GM21447 (cell line): ENCODE data around the gene FAM131A.

Source experiments
- ATAC-seq: cut with Tn5 transposase; IDR thresholded peaks from one replicate; pipeline ENCODE4 v1.9.1; 2021; ENCODE audit not compliant: unreplicated experiment

Gene FAM131A

DNA sequence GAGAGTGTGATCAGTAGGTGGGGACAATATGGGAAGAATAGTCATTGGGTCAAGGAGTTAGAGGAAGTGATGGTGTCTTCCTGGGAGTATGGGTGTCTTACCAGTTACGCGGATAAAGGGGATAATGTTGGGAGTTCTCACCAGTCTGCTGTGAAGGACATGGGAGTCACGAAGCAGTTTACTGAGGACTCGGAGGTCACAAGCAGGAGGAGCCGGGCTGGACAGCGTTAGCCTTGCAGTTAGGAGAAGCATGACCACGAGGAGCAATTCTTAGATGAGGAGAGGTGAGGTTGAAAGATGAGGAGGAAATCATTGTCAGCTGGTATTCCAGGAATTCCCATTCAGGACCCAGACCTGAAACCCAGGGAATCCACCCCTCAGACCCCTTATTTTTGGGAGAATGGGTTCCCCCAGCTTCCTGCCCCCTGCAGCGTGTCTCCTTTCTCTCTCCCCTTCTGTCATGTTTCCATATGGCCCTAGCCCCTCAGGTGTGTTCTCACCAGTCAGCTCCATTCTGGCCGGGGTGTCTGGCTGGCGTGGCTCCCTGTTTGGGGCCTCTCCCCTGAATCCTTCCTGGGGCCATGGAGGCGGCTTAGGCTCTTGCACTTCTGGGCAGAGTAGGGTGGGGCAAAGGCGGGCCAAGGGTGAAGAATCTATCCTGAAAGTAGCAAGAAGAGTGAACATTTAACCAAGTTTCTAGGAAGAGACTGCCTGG lies 38.5 kb downstream of the FAM131A start:
- no peak for ATAC-seq

DNA sequence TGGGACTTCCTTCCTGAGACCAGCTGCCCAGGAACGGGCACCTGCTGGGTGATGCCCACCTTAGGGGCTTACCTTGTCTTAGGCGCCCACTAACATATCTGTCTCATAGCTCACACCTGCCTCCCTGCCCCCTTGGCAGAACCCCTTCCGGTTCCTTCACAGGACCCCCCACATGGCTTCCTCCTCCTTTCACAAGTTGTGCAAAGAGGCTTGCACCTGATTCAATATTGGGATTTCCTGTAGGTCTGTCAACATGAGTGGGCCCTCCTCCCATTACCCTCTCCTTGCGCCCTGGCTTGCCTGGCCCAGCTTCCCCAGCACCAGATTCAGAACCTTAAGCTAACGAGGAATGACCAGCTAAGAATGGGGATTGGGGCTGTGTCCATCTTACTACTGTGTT lies 40.0 kb downstream of the FAM131A start:
- no peak for ATAC-seq

DNA sequence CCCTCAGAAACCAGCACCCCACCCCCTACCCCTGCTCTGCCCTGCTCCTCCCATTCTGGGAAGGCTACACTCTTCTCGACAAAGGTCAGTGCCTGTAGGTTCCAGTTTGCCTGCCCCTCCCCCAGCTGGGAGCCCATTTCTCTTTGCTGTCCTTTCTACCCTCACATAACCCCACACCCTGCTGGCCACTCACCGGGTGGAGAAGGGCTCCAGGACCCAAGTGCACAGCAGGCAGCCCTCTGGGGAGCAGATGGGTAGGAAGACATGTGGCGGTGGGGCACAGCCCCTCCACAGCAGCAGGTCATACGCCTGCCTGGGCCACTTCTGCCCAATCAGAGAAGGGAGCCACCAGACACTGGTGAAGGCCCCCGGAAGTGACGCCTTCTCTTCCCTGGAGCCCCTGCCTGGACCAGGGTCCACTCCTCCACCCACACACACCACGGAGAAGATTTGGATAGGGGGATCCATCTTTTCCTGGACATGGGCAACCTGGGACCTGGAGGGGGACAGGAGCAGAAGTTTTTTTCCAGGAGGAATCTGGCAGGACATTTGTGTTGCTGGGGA lies 40.6 kb downstream of the FAM131A start, which contains the start of gene THPO:
TSS of gene THPO (minus strand) at position 326 of the 564 bp plus-strand sequence. CDS start 1,948 bp downstream, outside the sequence.
- no peak for ATAC-seq

DNA sequence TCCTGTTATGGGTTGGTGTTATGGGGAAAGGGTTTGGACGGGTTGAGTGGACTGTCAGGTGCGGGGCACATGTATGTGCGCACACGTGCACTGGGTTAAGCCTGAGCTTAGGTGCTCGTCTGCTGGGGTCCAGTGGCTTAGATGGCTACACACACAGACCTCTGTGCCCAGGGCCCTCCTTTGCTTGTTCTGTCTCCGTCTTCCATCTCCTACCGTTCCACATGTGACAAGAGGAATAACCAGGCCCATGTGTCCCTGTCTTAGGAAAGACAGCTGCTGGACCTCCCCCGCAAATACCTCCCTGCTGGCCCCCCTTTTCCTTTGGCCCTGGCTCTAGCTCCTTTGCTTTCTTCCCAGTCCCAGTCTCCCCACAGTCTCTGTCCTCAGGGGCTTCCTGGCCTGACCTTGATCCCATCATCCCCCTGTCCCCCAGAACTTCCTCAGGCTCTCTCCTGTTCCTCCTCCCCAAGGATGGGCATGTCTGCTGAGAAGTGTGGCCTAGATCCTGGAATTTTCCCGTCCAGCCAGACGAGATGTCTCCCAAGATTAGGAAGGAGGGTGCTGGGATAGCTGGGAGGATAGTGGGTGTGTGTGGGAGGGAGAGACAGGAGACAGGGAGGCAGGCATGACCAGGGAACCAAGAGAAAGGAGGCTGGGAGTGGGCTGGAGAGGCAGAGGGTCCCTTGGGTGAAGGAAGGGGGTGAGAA lies 41.4 kb downstream of the FAM131A start:
- ATAC-seq: no peak

DNA sequence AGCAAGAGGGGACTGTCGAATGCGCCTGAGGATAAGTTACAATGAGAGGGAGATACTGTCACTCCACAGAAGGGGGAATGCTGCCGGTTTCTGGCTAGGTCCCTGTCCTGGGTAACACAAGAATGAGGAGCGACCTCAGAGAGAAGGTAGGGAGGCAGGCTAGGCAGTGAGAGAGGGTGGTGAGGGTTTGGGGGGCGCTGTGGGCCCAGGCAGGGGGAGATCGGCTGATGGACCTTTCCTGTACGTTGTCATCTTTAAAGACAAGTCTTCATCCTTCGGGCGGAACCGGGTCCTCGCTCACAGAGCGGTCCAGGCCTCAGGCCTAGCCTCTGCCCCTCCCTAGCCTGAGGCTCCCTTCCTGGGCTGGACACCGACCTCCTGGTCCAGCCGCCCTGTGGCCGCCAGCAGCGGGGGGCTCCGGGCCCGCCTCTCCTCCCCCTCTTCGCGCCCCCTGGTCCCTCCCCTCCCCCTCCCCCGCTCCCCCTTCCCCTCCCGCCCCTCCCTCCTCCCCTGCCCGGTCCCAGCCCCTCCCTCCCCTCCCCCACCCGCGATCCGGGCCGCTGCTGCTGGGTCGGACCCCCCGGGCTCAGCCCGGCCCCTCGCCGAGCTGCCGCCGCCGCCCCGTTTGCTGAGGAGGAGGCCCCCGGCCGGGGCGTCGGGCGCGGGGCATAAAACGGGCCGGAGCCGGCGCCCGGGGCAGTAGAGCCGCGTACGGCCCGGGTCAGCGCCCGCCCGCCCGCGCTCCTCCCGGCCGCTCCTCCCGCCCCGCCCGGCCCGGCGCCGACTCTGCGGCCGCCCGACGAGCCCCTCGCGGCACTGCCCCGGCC lies 42.2 kb downstream of the FAM131A start, which contains the start of gene CHRD:
TSS of gene CHRD (plus strand) at position 697 of the 827 bp plus-strand sequence. CDS start 265 bp downstream, outside the sequence.
- no peak for ATAC-seq

DNA sequence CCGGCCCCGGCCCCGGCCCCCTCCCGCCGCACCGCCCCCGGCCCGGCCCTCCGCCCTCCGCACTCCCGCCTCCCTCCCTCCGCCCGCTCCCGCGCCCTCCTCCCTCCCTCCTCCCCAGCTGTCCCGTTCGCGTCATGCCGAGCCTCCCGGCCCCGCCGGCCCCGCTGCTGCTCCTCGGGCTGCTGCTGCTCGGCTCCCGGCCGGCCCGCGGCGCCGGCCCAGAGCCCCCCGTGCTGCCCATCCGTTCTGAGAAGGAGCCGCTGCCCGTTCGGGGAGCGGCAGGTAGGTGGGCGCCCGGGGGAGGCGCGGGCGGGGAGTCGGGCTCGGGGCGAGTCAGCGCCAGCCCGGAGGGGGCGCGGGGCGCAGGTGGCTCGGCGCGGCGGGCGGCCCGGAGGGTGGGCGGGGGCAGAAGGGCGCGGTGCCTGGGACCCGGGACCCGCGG lies 42.8 kb downstream of the FAM131A start:
- ATAC-seq: no peak

DNA sequence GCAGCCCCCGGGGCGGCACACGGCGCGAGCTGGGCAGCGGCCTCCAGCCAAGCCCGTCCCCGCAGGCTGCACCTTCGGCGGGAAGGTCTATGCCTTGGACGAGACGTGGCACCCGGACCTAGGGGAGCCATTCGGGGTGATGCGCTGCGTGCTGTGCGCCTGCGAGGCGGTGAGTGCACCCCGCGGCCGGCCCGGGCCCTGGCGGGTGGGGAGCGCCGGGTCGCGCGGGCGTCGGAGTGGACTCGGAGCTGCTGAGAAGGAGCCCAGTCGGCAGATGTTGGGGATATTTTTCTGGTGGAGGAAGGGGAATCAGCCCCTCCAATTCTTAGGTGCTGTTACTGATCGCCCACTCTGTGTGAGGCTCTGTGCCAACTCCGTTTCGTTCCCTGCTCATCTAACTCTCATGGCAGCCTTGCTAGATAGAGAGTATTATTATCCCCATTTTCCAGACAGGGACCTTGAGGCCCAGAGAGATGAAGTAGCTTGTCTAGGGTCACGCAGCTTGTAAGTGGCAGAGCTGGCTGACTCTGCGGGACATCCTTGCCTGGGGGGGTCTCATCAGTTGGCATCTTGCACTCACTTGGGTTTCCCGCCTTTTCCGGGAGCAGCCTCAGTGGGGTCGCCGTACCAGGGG lies 43.3 kb downstream of the FAM131A start:
- no peak for ATAC-seq

DNA sequence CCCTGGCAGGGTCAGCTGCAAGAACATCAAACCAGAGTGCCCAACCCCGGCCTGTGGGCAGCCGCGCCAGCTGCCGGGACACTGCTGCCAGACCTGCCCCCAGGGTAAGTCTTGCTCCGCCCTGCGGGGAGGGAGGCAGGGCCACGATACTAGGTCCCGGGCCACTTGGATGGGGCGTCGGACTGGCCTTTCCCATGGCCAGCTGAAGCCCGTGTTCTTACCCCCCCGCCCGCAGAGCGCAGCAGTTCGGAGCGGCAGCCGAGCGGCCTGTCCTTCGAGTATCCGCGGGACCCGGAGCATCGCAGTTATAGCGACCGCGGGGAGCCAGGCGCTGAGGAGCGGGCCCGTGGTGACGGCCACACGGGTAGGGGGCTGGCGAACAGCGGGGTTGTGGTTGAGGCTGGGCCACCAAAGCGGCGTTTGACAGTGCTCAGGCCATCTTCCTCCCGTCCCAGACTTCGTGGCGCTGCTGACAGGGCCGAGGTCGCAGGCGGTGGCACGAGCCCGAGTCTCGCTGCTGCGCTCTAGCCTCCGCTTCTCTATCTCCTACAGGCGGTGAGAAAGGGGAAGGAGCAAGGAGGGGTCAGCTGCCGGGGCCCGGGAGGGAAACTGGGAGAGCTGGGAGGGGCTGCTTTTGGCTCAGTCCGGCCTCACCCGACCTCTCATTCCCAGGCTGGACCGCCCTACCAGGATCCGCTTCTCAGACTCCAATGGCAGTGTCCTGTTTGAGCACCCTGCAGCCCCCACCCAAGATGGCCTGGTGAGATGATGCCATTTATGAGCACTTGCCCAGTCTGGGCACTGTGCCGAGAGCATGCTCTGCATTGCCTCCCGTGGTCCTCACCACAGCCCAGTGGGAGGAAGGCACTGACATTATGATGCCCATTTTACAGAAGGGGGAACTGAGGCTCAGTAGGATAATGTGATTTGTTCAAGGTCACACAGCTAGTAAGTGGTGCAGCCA lies 44.1 kb downstream of the FAM131A start:
- ATAC-seq: no peak

DNA sequence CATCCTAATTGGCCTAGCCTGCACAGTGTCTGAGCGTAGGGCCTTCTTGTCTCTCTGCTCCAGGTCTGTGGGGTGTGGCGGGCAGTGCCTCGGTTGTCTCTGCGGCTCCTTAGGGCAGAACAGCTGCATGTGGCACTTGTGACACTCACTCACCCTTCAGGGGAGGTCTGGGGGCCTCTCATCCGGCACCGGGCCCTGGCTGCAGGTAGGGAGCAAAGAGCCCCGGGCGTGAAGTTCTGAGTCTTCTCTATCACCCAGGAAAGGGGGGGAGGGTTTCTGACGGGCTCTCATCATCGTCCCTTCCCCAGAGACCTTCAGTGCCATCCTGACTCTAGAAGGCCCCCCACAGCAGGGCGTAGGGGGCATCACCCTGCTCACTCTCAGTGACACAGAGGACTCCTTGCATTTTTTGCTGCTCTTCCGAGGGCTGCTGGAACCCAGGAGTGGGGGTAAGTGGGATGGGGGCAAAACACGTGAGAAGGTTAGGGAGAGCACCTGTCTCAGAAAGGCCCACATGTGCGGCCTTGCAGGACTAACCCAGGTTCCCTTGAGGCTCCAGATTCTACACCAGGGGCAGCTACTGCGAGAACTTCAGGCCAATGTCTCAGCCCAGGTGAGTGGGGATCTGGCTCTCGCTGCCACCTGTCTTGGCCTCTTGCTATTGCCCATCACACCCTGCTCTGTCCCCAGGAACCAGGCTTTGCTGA lies 45.1 kb downstream of the FAM131A start:
- ATAC-seq: no peak

DNA sequence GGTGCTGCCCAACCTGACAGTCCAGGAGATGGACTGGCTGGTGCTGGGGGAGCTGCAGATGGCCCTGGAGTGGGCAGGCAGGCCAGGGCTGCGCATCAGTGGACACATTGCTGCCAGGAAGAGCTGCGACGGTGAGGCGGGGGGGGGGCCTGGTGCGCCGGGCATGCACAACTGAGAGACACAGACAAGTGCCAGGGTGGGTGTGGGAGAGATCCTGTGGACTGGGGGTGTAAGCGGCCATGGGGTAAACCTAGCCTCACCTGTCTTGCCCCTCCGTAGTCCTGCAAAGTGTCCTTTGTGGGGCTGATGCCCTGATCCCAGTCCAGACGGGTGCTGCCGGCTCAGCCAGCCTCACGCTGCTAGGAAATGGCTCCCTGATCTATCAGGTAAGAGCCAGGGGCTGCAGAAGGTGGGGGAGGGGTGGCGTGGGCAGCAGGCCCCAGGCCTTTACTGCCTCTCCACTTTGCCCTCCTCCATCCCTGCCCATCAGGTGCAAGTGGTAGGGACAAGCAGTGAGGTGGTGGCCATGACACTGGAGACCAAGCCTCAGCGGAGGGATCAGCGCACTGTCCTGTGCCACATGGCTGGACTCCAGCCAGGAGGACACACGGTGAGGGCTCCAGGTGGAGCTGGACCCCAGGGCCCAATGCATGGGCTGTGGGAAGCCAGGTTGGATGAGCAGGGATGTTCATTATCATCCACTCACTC lies 45.8 kb downstream of the FAM131A start:
- ATAC-seq: no peak

DNA sequence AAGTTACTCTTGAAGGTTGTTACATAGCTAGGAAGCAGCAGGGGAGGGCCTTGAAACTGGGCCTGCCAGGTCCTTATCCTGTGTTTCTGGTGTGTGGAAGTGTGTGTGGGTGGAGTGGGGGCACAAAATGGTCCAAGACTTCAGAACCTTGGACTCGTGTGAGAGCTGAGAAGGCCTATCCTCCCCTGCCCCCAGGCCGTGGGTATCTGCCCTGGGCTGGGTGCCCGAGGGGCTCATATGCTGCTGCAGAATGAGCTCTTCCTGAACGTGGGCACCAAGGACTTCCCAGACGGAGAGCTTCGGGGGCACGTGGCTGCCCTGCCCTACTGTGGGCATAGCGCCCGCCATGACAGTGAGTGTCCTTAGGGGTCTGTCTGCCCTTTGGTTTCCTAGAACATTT lies 46.9 kb downstream of the FAM131A start:
- no peak for ATAC-seq

DNA sequence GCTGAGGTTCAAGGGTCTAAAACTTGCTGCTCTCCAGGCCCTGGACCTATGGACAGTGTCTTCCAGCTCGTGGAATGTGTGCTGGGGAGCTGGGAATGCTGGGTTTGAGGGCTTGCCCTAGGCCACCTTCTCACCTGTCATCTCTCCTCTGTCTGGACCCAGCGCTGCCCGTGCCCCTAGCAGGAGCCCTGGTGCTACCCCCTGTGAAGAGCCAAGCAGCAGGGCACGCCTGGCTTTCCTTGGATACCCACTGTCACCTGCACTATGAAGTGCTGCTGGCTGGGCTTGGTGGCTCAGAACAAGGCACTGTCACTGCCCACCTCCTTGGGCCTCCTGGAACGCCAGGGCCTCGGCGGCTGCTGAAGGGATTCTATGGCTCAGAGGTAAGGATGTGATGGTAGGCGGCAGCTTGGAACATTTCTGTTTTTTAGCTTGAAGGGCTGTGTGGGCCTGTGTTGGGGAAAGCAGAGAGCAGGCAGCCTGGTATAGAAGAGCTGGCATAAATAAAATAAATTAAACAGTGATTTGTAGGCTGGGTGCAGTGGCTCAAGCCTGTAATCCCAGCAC lies 47.5 kb downstream of the FAM131A start:
- ATAC-seq: no peak

DNA sequence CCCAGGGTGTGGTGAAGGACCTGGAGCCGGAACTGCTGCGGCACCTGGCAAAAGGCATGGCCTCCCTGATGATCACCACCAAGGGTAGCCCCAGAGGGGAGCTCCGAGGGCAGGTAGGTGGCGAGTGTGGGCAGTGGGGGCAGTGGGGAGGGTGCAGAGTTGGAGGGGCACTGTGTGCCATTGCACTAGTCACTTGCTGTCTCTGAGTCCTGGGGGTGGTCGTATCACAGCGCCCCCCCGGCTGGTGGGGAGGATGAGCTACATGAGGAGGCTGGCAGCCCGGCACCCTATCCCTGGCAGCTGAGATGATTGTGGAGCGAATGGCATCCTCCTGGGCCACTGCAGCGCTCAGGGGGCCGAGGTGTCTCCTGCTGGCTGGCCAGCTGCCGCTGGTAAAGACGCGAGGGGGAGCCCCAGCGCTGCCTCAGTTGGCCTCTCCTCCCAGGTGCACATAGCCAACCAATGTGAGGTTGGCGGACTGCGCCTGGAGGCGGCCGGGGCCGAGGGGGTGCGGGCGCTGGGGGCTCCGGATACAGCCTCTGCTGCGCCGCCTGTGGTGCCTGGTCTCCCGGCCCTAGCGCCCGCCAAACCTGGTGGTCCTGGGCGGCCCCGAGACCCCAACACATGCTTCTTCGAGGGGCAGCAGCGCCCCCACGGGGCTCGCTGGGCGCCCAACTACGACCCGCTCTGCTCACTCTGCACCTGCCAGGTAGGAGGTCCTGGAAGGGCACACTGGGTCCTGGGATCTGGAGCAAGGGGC lies 48.8 kb downstream of the FAM131A start:
- no peak for ATAC-seq

DNA sequence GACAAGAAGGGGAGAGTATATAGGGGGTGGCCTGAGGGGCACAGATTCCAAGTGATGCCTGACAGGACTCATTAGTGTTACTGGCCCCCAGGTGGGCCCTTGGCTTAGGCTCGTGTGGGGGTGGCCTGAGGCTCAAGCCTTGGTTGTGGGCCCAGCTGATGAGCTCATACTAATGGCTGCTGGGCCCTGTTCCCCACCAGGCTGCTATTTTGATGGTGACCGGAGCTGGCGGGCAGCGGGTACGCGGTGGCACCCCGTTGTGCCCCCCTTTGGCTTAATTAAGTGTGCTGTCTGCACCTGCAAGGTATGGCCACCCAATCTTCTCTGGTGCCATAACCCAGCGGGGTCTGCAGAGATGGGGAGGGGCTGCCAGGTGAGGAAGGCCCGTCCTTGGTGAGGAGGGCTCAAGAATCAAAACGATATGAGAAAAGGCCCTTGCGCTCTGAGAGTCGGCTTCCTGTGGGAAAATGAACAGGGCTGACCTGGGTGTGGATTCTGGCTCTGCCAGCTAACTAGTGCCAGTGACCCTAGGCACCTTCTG lies 49.8 kb downstream of the FAM131A start:
- ATAC-seq: no peak

DNA sequence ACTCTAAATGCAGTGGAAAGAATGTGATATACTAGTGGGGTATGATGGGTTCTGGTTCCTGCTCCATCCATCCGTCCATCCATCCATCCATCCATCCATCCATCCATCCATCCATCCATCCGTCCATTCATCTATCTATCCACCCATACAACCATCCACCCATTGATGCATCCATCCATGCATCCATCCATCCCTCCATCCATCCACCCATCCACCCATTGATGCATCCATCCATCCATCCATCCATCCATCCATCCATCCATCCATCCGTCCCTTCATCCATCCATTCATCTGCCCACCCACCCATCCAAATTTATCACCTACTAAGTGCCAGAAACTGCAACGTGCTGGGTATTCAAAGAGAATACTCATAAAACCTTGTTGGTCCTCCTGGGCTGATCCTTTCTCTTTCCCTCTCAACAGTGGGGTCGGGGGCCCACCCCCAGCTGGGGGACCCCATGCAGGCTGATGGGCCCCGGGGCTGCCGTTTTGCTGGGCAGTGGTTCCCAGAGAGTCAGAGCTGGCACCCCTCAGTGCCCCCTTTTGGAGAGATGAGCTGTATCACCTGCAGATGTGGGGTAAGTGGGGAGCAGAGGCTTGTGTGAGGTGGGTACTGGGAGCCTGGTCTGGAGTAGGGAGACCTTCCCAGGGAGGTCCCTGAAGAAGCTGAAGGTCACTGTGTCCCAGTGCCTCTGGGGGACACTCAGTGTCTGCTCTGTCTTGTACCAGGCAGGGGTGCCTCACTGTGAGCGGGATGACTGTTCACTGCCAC lies 51.0 kb downstream of the FAM131A start:
- no peak for ATAC-seq

DNA sequence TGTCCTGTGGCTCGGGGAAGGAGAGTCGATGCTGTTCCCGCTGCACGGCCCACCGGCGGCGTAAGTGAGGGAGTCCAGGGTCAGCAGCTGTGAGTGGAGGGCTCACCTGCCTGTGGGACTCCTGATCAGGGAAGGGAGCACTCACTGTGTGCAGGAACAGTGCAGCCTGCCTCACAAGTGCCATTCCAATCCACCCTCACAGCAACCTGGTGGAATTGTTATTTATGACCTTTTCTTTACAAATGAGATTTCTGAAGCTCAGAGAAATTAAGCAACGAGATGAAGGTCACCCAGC lies 51.5 kb downstream of the FAM131A start:
- no peak for ATAC-seq
